NCI-H748 treated with DMSO at 0.1 percent for 48 hours (cell line): ENCODE results near the gene ECEL1.
"Not testable (repeated sequence)": the region's sequence is repeated elsewhere in the genome, so short reads cannot be mapped to it uniquely, and the experiment has no call there.

Experiments used
- DNase-seq: peaks from one replicate; lab custom pipeline; 2025; lab: John Stamatoyannopoulos, UW

ECEL1 gene

GRCh38 chr2:232441147-232441651, 46.4 kb downstream of the ECEL1 start:
- no peak for DNase-seq

GRCh38 chr2:232440220-232441018, 47.2 kb downstream of the ECEL1 start:
- peak; percentile 32 for DNase-seq

- no peak for DNase-seq
Measured at GRCh38 chr2:232439758-232440135, 47.9 kb downstream of the ECEL1 start.

- DNase-seq, result no peak
Measured at GRCh38 chr2:232438951-232439757, 48.5 kb downstream of the ECEL1 start.

GRCh38 chr2:232438091-232438490, 49.5 kb downstream of the ECEL1 start:
- DNase-seq, result no peak

- DNase-seq, result no peak
Measured at GRCh38 chr2:232437195-232437571, 50.5 kb downstream of the ECEL1 start.

- no peak for DNase-seq
Measured at GRCh38 chr2:232436381-232437194, 51.0 kb downstream of the ECEL1 start.

GRCh38 chr2:232435805-232436204, 51.8 kb downstream of the ECEL1 start:
- no peak for DNase-seq

GRCh38 chr2:232435375-232435648, 52.3 kb downstream of the ECEL1 start:
- no peak for DNase-seq

GRCh38 chr2:232434563-232435374, 52.9 kb downstream of the ECEL1 start:
- no peak for DNase-seq

GRCh38 chr2:232434091-232434490, 53.5 kb downstream of the ECEL1 start:
- DNase-seq, result no peak

- DNase-seq, result not testable (repeated sequence)
Measured at GRCh38 chr2:232433622-232434021, 54.0 kb downstream of the ECEL1 start.

GRCh38 chr2:232432598-232433184, 54.9 kb downstream of the ECEL1 start:
- no peak for DNase-seq

- no peak for DNase-seq
Measured at GRCh38 chr2:232431705-232432590, 55.7 kb downstream of the ECEL1 start.
